HG03457 (cell line): ENCODE measurements around the gene GMPPA.

Source experiments
- ATAC-seq: cut with Tn5 transposase; IDR thresholded peaks from one replicate; pipeline ENCODE4 v1.9.1; 2021; ENCODE audit warnings: moderate number of reproducible peaks; ENCODE audit not compliant: unreplicated experiment

The GMPPA gene

GRCh38 chr2:219498280-219499057 is at the start of gene GMPPA:
TSS of gene GMPPA (plus strand) at chr2:219498891. CDS start at chr2:219499976, 1,085 bp downstream.
- peak; percentile 93 for ATAC-seq

DNA sequence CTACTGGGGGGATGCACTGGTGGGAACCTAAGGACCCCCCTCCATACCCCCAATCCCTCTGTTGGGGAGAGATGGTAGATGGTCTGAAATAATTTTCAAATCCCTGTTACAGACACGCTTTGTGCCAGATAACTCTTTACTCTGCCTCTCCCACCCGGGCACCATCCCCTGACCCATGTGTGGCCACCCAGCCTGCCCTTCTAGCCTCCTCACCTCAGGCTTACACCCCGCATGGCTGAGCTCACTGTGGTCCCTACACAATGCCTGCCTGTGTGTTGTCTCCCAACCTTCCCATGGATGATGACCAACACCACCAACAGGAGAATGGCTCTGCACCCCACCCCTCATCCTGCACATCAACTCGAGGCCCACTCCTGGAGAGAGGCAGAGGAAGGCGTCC is 49.1 kb upstream of the GMPPA start:
- ATAC-seq = no peak

GRCh38 chr2:219451661-219452360 is 46.9 kb upstream of the GMPPA start:
- no peak for ATAC-seq

- ATAC-seq = no peak
These were observed 46.1 kb upstream of the GMPPA start for GRCh38 chr2:219452361-219453317.

DNA sequence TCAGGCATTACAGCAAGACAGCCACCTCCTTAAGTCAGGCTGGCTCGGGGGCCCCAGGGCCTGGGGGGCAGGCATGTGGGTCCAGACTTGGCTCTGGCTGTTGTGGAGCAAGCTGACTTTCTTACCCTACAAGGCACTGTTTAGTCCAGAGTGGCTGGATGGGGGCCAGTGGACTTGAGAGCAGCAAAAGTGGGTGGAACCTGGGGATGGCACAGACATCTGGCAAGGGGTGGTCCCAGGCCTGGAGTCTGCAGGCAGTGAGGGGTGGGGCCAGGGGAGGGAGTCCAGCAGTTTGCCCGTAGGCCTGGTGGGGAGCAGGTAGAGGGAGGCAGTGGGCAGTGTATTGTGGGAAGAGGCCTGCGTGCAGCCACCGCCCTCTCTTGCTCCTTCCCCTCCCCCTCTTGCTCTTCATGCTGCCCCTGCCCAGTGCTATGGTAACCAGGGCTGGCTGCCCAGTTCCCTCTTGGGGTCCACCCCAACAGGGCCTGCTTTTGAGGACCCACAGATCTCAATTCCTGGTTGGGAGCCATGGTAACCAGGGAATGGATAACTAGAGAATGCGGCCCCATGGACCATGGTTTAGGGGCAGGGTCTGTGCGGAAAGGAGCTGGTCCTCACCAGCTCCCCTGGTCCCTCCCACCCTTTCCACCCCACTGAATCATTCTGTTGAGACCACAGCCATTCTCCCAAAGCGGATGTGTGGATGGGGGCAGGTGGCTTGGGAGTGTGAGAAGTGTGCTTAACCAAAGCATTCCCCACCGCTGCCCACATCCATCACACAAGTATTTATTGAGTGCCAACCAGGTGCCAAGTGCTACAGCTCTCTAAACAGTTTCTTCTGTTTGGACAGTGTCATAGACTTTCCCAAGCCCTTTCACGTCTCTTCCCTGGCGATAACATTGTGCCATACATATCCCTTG is 44.8 kb upstream of the GMPPA start:
- no peak for ATAC-seq

- no peak for ATAC-seq
These were observed 43.1 kb upstream of the GMPPA start for GRCh38 chr2:219455581-219455980.

GRCh38 chr2:219457784-219458369 is 40.8 kb upstream of the GMPPA start:
- ATAC-seq = no peak

DNA sequence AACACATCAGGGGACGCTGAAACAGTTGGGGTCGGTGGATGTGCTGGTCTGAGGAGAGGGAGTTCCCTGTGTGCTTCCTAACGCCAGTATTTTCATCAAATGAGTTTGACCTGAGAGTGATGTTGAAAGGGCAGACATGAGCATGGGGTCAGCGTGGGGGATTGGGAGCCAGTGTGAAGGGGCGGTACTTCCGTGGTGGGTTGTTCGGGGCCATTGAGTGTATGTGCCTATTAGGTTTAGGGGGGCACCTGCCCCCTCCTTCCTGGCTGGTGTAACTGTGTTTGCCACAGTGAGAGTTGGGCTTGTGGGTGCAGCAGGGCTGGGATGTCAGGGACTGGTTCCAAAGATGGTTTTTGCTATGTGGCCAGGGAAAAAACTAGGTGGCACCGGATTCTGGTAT is 39.7 kb upstream of the GMPPA start:
- ATAC-seq = no peak

DNA sequence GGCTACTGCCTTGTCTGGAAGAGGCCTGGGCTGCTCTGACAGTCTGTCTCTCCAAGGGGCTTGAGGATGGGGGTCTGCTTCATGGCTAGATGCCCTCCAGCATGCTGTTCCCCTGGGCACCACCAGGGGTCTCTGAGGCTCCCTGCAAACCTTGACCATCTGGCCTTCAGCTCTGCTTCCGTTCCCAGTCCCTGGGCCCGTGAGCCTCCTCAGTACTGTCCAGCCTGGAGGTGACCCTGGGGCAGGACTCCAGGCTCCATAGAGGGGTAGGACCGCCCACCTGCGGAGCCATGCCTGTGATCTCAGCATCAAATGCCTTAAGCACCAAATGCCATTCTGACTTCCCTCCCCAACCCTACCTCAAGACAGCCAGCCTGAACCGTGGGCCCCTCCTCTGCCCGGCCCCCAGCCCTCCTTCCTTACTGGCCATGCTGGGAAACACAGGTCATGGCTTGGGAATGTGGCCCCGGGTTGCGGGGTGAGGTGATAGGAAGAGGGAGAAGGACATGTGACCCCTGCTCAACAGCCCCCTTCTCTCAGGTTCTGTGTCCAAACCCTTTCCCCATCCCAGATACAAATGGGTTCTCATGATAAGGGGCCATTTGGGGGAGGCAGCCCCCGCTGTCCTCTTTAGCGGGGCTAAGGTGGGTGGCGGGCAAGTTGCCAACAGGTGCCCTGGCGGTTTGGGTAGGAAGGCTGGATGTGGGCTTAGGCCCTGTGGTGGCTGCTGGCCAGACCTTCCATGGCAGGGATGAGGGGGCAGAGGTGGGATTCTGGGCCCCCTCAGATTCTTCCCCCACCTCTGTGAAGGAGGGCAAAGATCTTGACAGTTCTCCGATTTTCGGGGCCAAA is 39.0 kb upstream of the GMPPA start:
- no peak for ATAC-seq

DNA sequence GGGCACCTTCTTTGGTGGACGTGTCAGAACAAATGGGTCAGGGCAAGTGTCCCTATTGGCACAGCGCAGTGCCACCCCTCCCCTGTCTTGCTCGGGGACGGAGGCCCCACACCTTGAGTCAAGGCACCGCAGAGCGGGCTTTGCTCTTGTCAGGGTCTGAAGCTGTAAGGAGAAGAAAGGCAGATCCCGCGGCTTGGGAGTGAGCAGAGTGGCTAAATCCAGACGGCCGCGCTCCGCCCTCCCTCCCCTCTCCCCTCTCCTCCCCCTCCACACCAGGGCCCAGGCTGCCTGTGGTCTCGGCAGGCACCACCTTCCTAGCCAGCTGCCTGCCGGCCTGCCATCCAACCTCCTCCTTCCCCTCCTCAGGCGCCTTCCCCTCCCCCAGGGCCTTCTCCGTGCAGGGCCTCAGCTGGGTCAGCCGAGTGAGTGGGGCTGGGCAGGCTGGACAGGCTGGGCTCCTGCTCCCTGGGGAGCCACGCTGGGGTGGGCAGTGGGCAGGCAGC is 38.2 kb upstream of the GMPPA start:
- ATAC-seq = no peak

GRCh38 chr2:219461047-219461514 is 37.6 kb upstream of the GMPPA start:
- no peak for ATAC-seq

DNA sequence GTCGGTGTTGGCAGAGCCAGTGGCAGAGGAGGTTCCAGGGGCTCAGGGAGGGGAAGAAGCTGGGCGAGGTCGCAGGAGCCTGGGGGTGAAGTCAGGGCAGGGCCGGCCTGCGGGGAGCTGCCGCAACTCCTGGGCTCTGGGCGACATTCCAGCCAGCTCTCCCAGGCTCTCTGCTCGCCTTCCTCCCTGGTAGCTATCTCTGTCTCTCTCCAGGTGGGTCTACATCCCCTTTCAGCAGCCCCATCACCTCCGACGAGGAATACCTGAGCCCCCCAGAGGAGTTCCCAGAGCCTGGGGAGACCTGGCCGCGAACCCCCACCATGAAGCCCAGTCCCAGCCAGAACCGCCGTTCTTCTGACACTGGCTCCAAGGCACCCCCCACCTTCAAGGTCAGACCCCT is 37.0 kb upstream of the GMPPA start:
- ATAC-seq = no peak

GRCh38 chr2:219462349-219462748 is 36.3 kb upstream of the GMPPA start:
- no peak for ATAC-seq

GRCh38 chr2:219464286-219465032 is 34.2 kb upstream of the GMPPA start:
- no peak for ATAC-seq

DNA sequence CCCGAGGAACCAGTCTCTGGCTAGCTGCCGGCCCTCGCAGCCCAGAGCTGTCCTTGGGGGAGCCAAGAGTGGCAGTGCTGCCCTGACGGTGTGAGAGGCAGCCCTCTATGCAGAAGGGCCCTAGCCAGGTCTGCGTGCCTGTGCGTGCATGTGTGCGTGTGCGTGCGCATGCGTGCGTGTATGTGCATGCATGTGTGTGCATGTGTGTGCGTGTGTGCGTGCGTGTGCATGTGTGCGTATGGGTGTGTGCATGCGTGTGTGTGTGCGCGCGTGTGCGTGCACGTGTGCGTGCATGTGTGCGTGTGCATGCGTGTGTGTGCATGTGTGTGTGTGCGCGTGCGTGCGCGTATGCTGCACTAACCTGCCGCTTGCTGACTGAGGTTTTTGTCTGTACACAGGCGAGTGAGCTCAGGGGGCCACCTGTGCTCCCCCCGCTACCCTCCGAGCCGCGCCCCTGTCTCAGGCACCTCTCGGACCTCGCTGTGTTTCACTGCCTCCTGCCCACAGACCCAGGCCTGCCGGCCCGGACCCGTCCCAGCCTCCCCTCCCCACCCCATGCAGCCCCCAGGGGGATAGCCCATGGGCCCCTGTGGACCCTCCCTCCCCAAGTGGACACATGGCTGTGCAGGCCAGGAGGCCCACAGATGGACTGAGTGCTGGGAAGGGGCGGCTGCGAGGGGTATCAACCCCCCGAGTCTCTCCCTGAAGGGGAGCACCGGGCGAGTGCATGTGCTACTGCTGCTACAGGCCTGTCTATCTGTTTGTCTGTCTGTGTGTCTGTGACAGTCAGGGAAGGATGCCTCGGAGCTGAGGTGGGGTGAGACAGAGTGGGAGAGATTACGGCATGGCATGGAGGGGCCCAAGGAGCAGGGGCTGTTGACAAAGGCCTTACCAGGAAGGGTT is 32.8 kb upstream of the GMPPA start:
- ATAC-seq = no peak

GRCh38 chr2:219466816-219467735 is 31.6 kb upstream of the GMPPA start:
- no peak for ATAC-seq
